ENCODE measurements around the gene HAAO. TPM values are rescaled to one million over a fixed set of nuclear protein-coding genes. Genes with fewer than 3 reads are reported as not detected.

Gene HAAO
- total RNA-seq, 1 donor from 2014 or later, result 4.9 TPM

- Mint-ChIP-seq H3K27me3 (ENCODE audit: low read depth) (no peaks in the 10 kb centered on the region), H3K36me3 (ENCODE audit: low read depth) (peaks cover 4% of the 10 kb centered on the region), H3K4me1 (no peaks in the 10 kb centered on the region), H3K4me3 (no peak within 1 kb of the TSS), H3K27ac (ENCODE audit: unreplicated experiment) (peak within 1 kb of the TSS; percentile 87), H3K9me3 (no peaks in the 10 kb centered on the region)
- no peak for DNase-seq (ENCODE audit: low read depth, low spot score)
- no peak for TF ChIP-seq CTCF (conservative IDR thresholded peaks at IDR 0.05)
Measured at GRCh38 chr2:42764096-42764495, 28.3 kb downstream of the HAAO start, which contains the start of gene OXER1. Gene OXER1, minus strand, starts transcription at chr2:42764135. Its CDS starts 73 bp downstream, at chr2:42764062.

GRCh38 chr2:42762823-42763804, 29.3 kb downstream of the HAAO start:
- H3K36me3 Mint-ChIP-seq (ENCODE audit: low read depth), result peaks cover 4% of the 10 kb centered on the region
- peak overlapping the region; percentile 87 for H3K27ac Mint-ChIP-seq (ENCODE audit: unreplicated experiment)
- no peaks in the 10 kb centered on the region for H3K27me3 Mint-ChIP-seq (ENCODE audit: low read depth)
- DNase-seq (ENCODE audit: low read depth, low spot score), result no peak
- no peaks in the 10 kb centered on the region for H3K9me3 Mint-ChIP-seq
- H3K4me3 Mint-ChIP-seq, result no peak overlapping the region
- no peak for TF ChIP-seq CTCF (conservative IDR thresholded peaks at IDR 0.05)
- no peaks in the 10 kb centered on the region for H3K4me1 Mint-ChIP-seq

GRCh38 chr2:42762155-42762554, 30.2 kb downstream of the HAAO start:
- DNase-seq (ENCODE audit: low read depth, low spot score), result no peak
- H3K36me3 Mint-ChIP-seq (ENCODE audit: low read depth), result peaks cover 4% of the 10 kb centered on the region
- no peak overlapping the region for H3K27ac Mint-ChIP-seq (ENCODE audit: unreplicated experiment)

GRCh38 chr2:42761554-42761953, 30.8 kb downstream of the HAAO start:
- Mint-ChIP-seq H3K36me3 (ENCODE audit: low read depth) (peaks cover 4% of the 10 kb centered on the region), H3K9me3 (no peaks in the 10 kb centered on the region), H3K27ac (ENCODE audit: unreplicated experiment) (no peak overlapping the region), H3K4me1 (peaks cover 3% of the 10 kb centered on the region), H3K27me3 (ENCODE audit: low read depth) (no peaks in the 10 kb centered on the region), H3K4me3 (no peak overlapping the region)
- DNase-seq (ENCODE audit: low read depth, low spot score), result no peak
- no peak for TF ChIP-seq CTCF (conservative IDR thresholded peaks at IDR 0.05)

More at GRCh38 chr2:42762155-42762554, 30.2 kb downstream of the HAAO start:
- H3K4me1 Mint-ChIP-seq, result no peaks in the 10 kb centered on the region
- H3K9me3 Mint-ChIP-seq, result no peaks in the 10 kb centered on the region
- no peaks in the 10 kb centered on the region for H3K27me3 Mint-ChIP-seq (ENCODE audit: low read depth)
- no peak for TF ChIP-seq CTCF (conservative IDR thresholded peaks at IDR 0.05)
- no peak overlapping the region for H3K4me3 Mint-ChIP-seq

- H3K27ac Mint-ChIP-seq (ENCODE audit: unreplicated experiment), result peak overlapping the region; percentile 21
- no peak for TF ChIP-seq CTCF (conservative IDR thresholded peaks at IDR 0.05)
- H3K27me3 Mint-ChIP-seq (ENCODE audit: low read depth), result no peaks in the 10 kb centered on the region
- no peak for DNase-seq (ENCODE audit: low read depth, low spot score)
- H3K9me3 Mint-ChIP-seq, result no peaks in the 10 kb centered on the region
- H3K36me3 Mint-ChIP-seq (ENCODE audit: low read depth), result peaks cover 4% of the 10 kb centered on the region
- no peak overlapping the region for H3K4me3 Mint-ChIP-seq
- peaks cover 4% of the 10 kb centered on the region for H3K4me1 Mint-ChIP-seq
Measured at GRCh38 chr2:42758751-42759150, 33.6 kb downstream of the HAAO start.

Measured in neural crest cell (in vitro differentiated cells).